Activated CD8-positive, alpha-beta memory T cell treated with anti-CD3 and anti-CD28 coated beads for 24 hours (primary cell): ENCODE results near the gene CROCC.

ENCODE experiments used
- DNase-seq: peaks from one replicate; pipeline ENCODE4 v3.0.0-alpha.2; 2020

Gene CROCC

DNA sequence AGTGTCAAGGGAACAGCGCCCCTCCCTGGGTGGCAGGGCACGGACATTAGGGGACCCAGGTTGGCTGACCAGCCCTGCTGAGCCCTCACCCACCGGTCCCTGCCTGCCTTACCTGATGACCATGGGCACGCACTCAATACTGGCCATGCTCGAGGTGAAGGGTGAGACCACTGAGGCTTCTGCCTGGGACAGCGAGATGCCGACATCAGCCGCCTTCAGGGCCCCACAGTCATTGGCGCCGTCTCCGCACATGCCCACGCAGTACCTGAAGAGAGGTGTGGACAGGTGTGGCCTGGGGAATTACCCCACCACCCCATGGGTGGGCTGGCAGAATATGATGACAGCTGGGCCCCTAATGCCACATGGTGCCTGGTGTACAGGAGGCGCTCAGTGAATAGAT lies 66.5 kb downstream of the CROCC start:
- DNase-seq: no peak

DNA sequence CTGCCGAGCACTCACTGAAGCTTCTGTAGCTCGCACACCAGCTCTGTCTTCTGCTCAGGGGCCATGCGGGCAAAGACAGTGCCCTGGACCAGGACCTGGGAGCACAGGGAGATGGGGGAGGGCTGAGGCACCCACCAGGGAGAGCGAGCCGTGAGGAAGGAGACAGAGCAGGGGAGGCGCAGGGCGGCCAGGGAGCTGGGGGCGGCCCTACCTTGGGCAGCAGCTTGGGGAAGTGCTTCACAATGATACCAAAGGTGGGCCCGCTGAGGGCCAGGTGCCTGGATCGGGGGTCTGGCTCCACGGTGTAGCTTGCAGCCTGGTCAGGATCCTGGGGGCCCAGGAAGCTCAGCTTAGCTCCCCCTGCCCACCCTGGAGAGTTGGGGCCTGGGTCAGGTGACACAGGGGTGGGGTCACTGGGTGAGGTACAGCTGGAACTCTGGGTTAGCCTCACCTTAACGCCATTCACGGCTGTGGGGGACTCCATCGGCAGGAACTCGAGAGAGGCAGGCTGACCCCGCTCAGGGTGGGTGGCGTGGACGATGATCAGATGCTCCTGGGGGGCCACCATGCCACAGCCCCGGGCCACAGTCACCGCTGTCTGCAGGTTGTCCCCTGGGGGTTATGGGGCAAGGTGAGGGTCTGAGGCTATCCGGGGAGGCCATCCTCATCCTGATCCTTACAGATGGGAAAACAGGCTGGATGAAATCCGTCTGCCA lies 68.1 kb downstream of the CROCC start:
- no peak for DNase-seq

DNA sequence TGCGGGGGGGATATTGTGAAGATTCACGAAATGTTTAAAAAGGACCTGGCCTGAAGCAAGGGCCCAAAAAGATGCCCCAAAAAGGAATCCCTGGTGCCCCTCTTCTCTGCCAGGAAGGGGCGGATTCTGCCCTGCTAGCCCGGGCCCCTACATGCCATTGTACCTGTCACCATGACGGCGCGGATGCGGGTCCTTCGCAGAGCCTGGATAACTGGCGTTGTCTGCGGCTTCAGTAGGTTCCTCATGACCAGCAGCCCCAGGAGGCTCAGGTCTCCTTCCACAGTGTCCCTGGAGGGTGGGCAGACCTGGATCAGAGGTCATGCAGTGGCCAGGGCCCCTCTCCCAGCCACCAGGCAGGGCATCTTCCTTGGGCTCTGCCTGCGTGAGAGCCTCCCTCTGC lies 69.8 kb downstream of the CROCC start:
- no peak for DNase-seq

DNA sequence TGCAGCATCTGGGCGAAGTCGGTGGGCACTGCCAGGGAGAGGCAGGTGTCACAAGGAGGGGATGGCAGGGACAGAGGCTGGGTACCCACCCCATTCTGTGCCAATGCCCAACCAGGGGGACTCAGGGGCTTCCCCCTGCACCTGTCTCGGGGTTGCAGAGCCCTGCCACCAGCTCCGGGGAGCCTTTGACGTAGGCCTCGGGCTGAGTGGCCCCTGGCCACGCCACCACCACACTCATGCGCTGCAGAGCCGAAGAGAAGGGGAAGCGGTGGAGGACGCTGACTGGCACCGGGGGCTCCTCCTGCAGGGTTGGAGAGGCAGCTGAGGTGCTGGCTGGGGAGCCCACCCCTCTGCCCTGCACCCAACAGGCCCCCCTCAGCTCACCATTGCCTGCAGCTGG lies 70.4 kb downstream of the CROCC start:
- DNase-seq: no peak

DNA sequence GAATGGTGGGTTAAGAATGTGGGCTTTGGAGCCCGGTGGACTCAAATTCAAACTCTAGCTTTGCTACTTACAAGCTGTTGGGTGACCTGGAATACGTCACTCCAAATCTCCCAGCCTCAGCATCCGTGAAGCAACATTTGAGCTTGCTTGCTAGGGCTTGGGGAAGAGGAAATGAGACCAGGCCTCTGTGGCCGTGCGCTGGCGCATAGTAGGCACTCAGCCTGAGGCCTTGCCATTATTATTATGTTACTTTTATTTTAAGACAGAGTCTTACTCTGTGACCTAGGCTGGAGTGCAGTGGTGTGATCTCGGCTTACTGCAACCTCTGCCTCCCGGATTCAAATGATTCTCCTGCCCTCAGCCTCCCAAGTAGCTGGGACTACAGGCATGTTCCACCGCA lies 70.9 kb downstream of the CROCC start:
- DNase-seq: no peak

DNA sequence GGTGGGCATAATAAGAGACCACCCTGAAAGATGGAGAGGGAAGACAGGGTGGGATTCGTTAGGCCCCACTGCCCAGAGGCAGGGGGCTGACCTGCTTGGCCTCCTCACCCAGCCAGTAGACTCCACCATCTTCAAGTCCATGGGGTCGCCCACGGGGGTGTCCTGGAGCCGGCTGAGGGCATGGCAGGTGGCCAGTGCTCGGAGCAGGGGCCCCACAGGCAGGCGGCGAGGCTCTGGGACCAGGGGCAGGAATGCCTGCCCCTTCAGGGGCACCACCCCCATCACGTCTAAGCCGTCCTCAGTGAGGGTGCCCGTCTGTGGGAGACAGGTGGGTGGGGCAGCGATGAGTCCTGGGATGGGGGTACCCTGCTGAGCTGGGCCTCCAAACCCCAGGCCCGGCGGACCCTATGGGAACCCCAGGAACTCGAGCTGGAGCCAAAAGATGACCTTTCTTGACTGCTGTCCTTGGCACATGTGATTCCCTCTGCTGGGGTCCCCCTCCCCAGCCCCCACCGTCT lies 71.8 kb downstream of the CROCC start:
- no peak for DNase-seq

DNA sequence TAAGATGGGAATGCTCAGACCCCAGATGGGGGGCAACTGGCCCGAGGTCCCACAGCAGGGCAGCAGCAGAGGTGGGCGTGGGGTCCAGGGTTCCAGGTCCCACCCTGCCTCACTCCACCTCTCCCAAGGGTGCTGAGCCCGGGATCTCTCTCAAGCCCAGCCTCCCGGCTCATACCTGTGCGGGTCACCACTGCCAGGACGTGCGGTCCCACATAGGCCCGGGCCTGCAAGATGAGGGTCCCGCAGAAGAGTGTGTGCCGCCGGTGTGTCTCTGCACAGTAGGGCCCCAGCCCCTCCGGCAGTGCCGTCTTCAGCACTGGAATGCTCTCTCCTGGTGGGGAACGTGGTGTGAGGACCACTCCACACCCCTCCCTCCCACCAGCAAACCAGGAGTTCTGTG lies 75.1 kb downstream of the CROCC start:
- no peak for DNase-seq

DNA sequence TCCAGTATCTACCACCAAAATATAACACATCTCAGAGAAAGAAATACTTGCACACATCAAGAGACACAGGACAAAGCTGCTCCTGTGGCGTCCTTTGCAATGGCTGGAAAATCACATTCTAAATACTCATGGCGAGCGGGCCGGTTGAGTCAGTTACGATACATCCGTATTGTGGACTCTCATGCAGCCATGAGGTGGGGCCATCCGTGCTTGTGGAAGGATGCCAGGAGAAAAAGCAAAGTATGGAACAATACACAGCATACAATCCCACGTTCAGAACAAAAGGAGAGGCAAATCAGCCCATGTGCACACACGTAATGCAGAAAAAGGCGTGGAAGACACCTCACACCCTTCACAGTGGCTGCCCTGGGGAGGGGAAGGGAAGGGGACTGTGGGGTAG lies 76.9 kb downstream of the CROCC start:
- DNase-seq: no peak

DNA sequence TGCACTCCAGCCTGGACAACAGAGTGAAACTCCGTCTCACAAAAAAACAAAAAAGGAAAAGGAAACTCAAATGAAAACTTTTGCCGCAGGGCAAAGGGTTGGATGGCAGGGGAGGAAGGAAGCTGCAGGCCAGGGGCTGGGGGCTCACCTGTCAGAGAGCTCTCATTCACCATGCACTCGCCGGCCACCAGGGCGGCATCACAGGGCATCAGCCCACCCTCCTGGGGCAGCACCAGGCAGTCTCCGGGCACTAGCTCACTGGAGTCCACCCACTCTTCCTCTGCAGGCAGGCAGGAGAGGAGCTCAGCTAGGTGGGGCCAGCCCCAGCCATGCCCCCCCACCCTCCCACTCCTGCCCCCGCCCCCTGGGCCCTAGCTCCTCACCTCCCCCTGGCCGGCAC lies 78.1 kb downstream of the CROCC start:
- no peak for DNase-seq

DNA sequence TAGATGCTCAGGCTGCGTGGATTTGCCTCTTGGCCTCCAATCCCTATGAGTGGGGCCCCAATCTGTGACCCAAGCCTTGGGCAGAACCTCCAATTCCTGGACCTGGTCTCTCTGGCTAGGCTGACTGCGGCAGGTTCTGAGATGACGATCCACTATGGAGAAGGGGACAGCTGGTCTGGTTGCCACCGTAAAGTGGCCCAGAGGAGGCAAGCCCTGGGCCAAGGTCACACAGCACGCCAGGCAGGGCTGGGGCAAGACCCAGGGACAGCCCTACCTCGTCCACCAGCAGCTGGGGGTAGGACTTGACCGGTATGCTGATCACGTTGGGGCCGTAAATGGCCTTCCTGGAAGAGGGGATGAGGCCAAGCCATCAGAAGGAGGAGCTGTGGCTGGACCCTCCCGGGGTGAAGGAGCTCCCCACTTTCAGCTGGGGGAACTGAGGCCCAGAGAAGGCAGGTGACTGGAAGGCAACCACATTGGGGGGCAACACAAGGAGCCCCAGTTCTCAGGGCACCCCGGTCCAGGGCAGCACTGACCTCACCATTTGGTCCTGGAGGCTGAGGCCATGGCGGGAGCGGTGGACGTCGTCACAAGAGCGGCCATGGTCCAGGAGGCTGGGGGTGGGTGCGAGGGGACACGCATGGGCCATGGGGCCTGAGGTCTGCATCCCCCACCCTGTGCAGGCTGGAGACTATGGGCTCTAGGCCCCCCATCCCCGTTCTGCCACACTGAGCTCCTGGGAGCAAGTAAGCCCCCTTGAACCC lies 80.2 kb downstream of the CROCC start:
- DNase-seq: no peak

DNA sequence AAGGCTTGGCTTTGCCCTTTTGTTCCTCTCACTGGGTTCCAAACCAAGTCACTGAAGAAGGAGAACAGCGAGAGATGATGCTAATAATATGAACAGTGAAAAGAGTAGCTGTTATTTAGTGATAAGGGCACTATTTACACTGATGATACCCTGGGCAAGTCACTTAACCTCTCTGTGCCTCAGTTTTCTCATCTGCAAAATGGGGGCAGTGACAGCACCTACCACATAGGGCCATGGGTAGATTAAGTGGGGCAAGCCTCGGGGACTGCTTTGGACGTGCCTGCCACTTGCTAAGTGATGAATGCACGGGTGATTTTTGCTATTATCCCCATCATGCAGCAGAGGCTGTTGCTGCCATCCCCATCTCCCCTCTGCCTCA lies 80.8 kb downstream of the CROCC start:
- no peak for DNase-seq

DNA sequence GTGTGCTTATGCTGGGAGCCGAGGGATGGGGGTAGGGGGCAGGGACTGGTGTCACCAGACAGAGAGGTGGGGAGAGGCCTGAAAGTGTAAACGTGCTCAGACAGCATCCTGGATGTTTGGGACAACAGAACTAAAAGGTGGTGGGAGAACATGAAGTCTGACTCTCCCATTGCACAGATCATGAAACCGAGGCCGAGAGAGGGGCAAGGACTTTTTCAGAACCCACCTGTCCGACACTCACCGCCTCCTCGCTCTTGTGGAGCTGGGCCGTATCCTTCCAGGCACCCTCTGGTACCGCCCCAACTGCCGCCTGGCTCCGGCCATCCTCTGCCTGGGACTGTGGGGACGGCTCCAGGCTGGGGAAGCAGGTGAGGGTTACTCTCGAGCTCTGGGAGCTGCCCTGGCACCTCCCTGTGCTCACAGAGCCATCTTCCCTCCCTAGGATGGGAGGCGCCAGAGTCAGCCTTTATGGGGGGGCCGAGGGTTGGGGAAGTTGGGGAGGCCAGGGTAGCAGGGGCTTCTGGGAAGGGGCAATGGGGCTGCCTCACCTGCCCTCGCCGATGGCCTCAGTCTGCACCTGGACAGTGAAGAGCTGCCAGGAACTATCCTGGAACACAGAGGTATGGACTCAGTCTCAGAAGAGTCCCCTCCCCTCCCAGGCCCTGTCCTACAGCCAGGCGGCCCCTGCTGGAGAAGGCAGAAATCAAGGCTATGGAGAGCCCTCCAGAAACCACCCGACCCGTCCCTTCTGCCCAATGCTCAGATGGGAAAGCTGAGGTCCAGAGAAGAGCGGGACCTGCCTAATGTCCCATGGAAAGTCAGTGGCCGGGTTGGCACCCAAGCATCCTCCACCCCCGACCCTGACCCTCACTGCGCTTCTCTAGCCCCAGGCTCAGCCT lies 83.0 kb downstream of the CROCC start:
- DNase-seq: no peak

DNA sequence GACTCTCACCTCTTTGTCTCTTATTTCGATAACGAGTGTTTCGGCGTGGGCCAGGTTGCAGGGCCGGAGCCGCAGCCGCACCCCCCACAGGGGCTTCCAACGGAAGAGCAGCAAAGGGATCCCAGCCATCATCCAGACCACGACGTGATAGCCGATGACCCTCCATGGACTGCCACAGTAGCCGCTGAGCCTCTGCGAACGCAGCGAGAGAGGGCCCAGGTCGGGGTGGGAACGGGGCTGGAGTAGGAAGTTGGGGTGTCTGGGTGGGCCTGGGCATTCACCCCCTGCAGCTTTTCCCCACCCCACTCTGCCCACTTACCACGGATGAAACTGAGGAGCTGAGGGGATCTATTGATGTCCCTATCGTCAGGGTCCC lies 83.6 kb downstream of the CROCC start:
- no peak for DNase-seq

DNA sequence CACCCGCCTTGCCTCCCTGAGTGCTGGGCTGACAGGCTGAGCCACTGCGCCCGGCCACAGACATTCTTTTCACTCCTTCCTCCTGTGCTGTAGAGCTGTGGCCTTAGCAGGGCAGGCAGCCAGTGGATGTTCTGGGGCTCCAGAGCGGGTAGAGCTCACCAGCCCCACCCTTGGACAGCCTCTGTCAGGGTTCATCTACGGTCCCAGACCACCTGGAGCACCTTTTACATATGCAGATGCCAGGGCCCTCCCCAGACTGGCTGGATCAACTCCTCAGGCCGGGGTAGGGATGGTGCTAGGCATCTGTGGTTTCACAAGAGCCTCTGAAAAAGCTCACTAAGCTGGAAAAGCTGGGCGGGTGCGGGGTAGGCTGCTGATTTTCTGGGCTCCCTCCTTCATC lies 85.4 kb downstream of the CROCC start:
- DNase-seq: no peak

DNA sequence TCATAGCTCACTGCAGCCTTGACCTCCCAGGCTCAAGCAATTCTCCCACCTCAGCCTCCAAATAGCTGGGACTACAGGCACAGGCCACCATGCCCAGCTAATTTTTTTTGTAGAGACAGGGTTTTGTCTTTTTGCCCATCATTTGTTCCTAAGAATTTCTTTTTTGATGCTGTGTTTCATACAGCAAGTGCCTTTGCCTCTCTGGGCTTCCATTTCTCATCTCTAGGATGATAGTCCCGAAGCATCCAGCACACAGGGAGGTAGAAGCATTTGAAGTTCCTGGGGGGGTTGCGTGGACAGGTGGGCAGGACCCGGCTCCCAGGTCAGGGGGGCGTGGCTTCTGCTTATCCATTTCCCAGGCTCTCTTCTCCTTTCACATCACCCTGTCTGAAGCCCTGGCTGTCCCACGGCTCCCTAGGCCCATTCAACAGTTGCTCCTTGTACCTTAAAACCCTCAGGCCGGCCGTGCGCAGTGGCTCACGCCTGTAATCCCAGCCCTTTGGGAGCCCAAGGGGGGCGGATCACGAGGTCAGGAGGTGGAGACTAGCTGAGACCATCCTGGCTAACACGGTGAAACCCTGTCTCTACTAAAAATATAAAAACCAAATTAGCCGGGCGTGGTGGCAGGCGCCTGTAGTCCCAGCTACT lies 86.6 kb downstream of the CROCC start:
- DNase-seq: no peak

DNA sequence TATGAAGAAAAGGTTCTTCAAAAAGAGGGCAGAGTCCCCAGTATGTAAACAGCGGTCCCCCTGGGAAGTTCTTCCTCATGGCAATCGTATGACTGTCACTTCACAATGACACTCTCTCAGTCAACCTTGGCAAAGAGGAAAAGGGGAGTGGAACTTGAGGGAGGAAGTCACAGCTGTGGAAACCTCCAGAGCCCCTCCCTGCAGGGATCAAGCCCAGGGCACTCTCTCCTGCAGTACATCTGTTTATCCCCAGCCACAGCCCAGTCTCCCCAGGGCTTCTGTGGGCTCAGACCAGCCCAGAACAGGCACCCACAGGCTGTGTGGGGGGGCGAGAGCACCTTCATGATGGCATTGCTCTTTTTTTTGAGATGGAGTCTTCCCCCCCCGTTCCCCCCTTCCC lies 88.0 kb downstream of the CROCC start:
- DNase-seq: no peak

DNA sequence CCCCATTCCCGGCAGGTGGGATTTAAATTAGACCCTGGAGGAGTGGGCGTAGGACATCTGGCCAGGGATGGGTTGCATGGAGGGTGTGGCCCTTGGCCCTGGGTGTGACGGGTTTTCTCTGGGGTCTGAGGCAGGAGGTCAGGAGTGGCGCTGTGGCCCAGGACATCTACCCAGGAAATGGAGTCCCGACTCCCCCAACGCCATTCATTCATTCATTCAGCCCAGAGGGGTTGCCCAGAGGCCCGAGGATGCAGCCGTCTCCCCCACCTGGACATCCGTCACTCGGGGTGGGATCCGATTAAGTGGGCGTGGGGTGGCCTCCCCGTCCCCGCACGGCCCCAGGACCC lies 89.3 kb downstream of the CROCC start:
- peak; percentile 58 for DNase-seq

DNA sequence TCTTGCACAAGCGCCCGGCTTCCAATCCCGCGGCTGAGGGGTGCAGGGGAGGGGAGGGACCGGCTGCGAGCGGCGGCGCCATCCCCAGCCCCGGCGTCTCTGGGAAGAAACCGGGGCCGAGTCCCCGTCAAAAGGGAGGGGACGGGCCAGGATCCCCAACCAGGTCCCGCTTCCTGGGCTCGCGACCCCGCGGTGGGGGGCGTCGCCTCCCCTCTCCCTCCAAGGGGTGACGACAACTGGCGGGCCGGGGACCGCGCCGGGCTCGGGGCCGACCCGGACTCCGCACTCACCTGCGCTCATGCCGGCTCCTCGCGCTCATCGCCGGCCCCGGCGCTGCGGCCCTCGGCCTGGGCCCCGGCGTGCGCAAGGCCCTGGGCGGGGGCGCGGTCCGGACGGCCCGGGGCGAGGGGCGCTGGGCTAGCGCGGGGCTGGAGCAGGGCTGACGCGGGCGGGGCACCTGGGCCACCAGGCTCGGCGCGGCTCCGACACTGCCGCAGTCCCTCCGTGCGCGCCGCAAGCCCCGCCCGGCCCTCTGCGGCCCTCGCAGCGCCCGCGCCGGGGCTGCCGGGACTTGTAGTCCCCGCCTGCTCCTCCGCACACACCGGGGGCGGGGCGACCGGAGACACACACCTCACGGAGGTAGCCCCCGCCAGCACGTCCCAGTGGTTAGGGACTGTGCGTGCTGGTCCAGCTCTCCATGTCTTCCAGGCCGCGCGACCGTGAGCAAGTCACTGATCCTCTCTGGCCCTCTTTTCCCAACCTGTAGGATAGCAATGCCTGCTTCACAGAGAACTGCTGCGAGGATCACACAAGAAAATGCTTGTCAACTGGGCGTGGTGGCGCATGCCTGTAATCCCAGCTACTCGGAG lies 89.9 kb downstream of the CROCC start, which contains the start of gene ATP13A2:
ATP13A2 (minus strand) TSS at position 490 of the 869 bp plus-strand sequence; CDS start at position 300, 190 bp downstream.
- DNase-seq: peak; percentile 91

DNA sequence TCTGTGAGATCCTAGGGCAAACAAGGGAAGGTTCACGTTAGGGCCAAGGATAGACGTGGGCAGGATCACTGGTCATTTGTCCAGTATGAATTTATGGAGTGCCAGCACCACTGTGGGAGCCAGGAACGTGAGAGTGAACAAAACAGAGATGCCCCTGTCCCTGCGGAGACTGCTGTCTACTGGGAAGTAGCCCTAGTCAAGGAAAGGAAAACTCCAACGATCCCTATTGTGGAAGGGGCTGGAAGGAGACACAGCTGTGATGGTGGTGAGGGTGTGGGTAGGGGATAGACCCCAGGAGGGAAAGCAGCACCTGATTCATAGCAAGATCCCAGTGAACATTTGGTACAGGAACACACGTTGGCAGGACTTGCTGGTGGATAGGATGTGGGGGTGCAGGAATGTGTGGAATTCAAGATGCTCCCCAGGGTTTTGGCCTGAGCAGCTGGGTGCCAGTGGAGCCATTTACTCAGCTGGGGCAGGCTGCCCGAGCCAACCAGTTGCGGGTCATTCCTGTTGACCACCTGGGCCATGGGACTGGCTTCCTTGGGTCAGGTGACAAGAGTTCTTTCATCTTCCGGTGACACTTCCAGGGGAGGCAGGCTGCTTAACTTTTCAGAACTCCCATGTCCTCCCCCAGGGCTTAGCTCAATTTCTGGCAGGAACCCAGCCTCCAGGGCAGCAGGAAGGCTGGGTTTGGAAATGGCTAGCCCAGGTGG lies 91.2 kb downstream of the CROCC start:
- no peak for DNase-seq

DNA sequence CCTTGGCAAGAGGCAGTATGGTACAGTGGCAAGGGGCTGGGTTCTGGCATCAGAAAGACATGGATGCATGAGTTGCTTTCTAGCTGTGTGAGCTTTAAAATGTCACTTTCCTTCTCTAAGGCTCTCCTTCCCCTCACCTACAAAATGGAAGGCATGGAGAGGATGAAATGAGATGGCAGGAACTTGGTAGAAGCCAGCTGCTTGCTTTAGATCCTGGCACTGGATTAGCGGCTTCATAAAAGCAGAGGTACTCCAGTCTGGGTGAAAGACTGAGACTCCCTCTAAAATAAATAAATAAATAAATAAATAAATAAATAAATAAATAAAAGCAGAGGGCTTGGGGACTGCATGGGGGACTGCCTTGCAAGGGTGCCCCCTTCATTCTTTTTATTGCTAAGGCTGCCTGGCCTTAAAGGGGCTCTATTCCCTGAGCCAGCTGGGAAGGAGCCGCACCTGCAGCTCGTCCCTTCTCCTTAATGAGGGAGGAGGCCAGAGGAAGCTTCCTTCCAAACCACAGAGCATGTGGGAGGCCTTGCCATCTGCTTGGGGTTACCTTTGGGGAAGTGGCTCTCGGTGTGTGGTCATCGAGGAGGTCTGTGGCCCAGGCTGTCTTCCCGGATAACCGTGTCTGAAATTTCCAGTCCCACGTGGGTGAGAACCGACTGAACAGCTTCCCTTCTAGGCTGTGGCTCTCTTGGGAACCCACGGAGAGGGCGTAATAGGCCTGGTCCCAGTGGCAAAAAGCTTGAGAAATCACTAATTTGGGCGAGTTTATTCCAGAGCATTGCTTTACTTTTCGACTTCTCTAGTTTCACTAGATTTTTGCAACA lies 92.0 kb downstream of the CROCC start:
- DNase-seq: no peak
